GM23338 (cell line): Measurements from ENCODE around the gene ELOVL7. TPM values are rescaled to one million over a fixed set of nuclear protein-coding genes. Genes with fewer than 3 reads are reported as not detected.

ENCODE experiments used
- CTCF ChIP-seq, 2 experiments: fragments of 200-600 bp in 1 of 2; sonication (generic) in 1 of 2; conservative IDR thresholded peaks; 2 replicates each; pipeline versions ENCODE4 v1.5.1 to v1.6.1; 2016 to 2017; ENCODE audit warnings: antibody characterized with exemption in 2 of 2, low read depth in 2 of 2, mild to moderate bottlenecking in 2 of 2, moderate library complexity in 1 of 2
- EZH2phosphoT487 ChIP-seq: fragments of 200-600 bp; sonication (generic); IDR thresholded peaks from one replicate; pipeline ENCODE4 v1.8.1; 2018; ENCODE audit warnings: antibody characterized with exemption; ENCODE audit not compliant: unreplicated experiment
- NANOG ChIP-seq: IDR thresholded peaks from 2 replicates; pipeline ENCODE4 v1.6.1; 2016; ENCODE audit warnings: antibody characterized with exemption, borderline replicate concordance
- REST ChIP-seq: IDR thresholded peaks from one replicate; pipeline ENCODE4 v1.6.1; 2018; ENCODE audit warnings: antibody characterized with exemption; ENCODE audit not compliant: unreplicated experiment
- STAT1 ChIP-seq: IDR thresholded peaks from one replicate; pipeline ENCODE4 v1.6.1; 2016; ENCODE audit warnings: antibody characterized with exemption; ENCODE audit not compliant: unreplicated experiment
- ZNF462 ChIP-seq: fragments of 250-450 bp; sonication (Bioruptor Pico); IDR thresholded peaks from 2 replicates; pipeline ENCODE4 v1.5.0; 2020; ENCODE audit warnings: mild to moderate bottlenecking, moderate library complexity
- polyA plus RNA-seq: library from polyadenylated mRNA; unstranded; fragments of >200 nt; fragmentation: Nextera tagmentation; extraction: Ambion mirVana; gene quantifications from 2 replicates; pipeline ENCODE4 v1.2.1, GENCODE V29; 2016
- total RNA-seq: library from RNA; depleted of rRNA; stranded (reverse); fragments of >200 nt; shearing (Covaris generic); gene quantifications from 2 replicates; pipeline ENCODE4 v1.2.3, GENCODE V29; 2014

The ELOVL7 gene
- total and polyA plus RNA-seq, 2 experiments from 2014 or later = 2.3 to 7.0 TPM

GRCh38 chr5:60803712-60804111, 40.4 kb downstream of the ELOVL7 start (continued):
- no peak for TF ChIP-seq ZNF462 (CRISPR knock-in tag)
- no peak for TF ChIP-seq EZH2phosphoT487
- TF ChIP-seq CTCF (conservative IDR thresholded peaks at IDR 0.05; ENCODE audit: low read depth in 2 of 2) = no peak
- TF ChIP-seq REST = no peak
- no peak for TF ChIP-seq STAT1
- no peak for TF ChIP-seq NANOG
